Stimulated activated CD8-positive, alpha-beta memory T cell treated with anti-CD3 and anti-CD28 coated beads, Interleukin-2, amount 100 ng/mL, for 1 hour (primary cell): Measurements from ENCODE around the gene SIVA1.

Experiments
- DNase-seq, 2 donors: peaks; one replicate each; pipeline ENCODE4 v3.0.0-alpha.2; 2020; ENCODE audit warnings: low read depth in 2 of 2

SIVA1 gene

DNA sequence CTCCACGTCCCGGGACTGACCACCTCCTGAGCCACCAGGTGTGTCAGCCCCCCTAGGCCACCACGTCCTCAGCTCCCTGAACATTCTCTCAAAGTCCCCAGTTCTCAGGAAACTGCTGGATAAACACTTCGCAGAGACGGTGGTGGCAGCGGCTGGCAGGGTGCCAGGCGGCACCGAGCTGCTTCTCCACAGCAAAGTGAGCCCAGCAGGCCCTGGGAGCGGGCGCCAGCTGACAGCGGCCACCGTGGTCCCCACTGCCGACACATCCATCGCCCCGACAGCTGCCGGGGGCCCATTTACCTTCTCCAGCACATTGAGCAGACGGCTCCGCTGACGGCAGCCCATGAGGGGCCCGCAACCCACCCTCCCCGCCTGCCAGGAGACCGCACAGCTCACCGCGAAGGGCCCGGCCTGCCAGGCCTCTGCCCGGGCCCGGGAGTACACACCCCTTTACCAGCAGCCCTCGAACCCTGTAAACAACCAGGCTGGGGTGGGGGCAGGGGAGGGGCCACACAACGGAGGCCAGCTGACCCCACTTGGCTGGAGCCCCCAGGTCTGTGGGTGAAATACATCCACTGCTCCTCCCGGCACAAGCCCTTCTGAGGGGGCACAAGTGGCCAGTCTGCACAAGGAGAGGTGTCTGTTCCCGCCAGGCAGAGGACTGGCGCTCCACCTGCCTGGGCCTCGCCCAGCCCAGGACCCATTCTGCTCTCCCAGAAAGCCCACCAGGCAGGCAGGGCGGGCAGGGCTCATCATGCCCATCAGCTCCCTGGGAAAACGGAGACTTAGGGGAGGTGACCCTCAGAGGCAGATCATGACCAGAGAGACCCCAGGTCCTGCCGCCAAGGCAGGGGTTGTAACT, 32.1 kb downstream of the SIVA1 start:
- DNase-seq, result no peak

DNA sequence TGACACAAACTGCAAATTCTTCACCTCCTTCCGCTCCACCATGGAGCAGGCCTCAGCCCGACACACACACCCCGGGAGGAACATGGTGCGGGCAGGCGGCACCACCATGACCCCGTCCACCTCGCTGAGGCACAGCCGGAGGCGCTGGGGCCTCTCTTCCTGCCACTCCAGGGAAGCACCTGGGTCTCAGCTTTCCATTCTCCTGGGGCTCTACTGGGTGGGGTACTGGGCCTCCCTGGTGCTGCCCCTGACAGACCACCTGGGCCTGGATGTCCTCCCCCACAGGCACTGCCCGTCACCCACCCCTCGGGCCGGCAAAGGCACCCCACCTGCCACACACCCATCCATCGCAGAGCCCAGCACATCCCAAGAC, 32.7 kb downstream of the SIVA1 start:
- no peak for DNase-seq

DNA sequence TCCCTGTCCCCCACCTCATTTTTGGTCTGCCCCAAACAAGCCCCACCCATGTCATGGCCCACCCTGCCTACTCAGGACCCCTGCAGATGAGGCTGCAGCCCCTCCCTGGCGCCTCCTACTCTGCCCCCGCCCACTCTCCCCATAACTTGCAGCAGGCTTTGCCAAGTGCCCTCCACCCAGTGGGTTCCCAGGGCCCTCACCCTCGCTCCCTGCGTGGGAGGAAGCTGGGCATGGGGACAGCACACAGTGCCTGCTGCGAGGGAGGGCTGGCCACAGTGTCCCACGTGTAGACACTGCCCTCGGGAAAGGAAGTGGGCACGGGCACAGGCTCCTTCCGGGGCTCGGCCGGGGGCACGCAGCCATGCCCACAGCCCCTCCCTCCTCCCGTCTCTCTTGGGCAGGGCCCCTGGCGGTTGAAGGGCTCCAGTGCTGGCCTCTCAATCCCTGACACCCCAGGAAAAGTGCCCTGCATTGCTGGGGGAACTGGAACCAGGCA, 33.2 kb downstream of the SIVA1 start:
- no peak for DNase-seq

DNA sequence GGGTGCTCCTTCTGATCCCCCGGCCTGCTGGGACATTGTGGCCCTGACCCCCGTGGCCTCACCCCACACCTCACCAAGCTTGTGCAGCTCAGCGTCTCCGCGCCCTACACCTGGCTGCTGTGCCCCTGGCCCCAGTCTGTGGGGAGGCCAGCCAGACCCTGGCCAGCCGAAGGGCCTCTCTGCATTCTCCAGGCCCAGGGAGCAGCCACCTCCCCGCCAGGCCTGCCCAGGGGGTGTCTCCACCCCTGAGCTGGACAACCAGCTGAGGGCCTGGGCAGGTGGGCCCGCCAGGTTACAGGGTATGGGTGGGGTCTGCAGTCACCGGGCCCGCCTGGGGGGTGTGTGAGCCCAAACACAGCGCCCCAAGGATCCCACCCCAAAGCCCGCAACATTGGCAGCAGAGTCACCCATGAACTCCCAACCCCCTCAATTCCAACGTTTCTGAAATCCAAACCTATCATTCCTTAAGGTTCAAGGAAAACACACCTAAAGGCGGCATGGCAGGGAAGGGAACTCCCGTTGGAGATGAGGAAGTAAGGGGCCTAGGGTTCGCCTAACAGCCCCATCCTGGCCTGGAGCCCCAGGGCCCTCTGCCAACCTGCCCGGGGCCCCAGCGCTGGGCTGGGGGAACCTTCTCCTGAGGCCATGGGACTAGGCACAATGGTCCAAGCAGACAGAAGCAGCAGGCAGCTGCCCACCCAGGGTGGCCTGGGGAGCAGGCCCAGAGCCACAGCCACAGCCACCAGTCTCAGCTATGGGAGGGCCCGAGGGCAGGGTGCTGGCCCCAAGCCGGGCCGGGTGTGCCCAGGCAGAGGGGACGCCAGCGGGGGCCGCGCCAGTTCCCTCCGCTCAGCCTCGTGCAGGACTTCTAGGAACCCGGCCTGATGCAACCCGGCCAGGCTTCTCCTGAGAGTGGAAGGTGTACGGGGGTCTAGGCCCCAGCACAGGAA, 34.1 kb downstream of the SIVA1 start:
- no peak for DNase-seq

DNA sequence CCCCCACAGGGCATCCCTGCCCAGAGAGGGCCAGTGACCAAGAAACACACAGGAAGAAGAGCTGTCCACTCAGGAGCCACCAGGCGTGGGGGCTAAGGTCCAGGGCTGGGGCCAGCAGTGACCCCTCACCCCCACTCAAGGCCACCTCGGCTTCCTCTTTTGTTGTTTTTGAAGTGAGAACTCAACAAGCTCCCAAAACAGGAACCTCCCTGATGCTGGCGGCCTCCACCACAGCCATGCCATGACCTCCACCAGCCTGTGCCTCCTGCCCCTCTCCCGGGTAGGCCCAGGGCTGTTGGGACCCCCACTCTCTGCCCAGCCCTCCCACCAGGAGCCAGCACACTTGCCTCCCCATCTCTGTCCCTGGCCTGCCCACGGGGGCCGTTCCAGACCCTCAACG, 34.8 kb downstream of the SIVA1 start:
- no peak for DNase-seq

DNA sequence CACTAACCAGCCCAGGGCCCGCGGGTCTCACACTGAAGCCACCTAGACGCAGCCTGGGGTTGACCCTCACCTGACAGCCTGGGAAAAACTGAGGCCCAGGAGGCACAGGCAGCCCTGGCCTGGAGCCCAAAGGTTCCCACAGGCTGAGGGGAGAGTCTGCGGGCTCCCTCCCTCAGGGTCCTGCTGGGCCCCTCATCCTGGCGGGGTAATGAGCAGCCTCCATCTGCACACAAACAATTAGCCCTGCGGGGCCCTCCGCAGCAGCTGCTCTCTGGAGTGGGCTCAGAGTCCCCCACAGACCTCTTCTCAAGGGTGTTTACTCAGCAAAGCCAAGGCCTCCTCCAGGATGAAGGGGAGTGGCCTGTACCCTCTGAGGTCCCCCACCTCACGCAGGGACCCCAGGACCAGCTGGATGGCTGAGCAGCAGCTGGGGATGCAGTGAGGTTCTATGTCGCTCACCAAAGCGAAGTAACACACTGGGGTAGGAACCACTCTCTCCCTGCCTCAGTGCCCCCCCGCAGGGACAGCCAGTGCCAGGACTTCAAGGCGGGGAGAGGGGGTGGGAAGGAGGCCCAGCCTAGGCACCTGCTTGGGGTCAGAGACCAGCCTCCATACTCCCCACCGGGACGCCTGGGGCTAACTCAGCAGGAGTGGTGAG, 35.3 kb downstream of the SIVA1 start:
- no peak for DNase-seq

DNA sequence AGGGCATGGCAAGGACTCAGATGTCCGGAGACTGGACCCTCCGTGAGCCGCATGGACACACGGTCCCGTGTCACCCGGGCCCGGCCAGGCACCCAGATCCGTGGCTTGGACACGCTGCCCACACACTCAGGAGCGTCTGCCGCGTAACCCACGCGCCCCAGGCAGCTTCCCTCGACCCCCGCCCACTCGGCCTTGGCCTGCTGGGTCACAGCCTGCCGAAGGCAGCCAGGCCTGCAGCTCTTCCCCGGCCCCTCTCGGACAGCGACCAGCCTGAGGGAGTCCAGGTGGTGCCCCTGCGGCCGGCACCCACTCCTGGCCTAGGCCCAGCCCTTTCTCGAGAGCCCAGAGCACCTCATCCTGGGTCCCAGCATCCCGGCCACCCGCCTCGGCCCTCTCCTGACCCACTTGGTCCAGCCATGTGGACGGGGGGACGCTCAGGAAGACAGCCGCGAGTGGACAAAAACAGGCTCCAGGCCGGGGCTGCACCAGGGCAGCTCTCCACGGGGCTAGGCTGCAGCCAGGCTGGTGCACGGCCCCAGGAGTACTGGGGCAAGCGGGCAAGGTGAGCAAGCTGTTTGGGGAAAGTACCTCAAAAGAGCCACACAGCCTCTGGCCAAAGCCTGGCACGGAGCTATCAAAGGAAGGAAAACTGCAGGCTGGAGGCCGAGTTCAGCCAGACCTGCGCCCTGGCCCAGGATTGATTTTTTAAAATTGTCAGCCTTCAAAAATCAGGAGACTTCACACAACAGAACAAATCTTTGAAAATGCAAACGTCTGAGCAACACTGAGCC, 36.1 kb downstream of the SIVA1 start:
- no peak for DNase-seq

DNA sequence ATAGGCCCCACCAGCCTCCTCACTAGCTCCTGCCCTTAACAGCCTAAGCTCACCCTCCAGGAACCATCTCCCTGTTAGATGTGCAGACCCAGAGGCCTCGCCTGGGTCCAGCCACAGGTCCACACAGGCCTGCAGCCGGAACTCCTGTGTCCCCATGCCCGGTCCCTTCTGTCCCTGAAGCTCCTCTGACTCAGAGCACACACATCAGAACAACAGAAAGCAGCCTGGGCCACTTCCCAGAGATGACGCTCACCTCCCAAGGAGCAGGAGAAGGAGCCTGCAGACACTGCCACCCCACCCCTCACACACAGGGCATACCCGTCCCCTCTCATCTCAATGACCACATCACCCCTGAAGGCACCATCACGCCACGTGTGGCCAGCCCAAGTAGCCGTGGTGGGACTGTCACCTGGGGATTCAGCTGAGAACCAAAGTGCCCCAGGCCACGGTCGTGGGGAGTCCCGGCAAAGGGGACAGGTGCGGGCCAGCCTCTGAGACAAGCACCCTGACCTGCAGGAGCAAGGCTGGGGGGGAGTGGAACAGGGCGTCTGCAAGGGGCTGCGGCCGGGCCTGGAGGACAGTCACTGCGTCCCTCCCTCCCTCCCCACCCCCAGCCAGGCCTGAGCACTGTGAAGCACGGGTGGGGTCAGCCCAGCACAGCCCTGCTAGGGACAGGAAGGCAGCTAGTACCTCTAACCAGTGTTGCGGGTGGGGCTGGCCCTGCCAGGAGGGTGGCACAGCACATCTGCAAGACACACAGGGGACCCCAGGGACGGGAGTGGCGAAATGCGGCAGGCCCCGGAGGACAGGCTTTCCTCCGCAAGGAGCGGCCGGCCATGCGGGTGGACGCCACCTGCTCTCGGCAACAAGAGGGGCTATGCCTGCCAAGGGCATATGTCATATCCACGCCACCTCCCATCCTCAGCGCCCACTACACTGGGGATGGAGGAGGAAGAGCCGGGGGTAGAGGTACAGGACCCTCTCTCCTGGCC, 37.1 kb downstream of the SIVA1 start:
- DNase-seq, result no peak

DNA sequence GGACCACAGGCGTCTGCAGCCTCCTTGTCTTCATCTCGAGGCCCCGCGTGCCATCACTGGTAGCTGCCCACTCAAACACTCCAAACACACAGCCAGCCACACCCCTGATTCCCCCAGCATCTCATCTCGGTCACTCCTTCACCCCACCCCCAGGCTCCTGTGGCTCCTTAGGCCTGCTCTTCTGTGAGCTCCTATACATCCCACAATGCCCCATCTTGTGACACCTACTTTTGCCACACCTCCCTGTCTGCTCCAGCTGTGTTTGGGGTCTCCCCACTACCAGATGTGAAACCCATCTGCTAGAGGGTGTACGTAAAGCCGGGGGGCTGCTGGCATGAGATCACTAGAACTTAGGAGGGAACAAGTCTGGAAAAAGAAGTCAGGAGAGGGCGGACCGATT, 38.5 kb downstream of the SIVA1 start:
- no peak for DNase-seq

DNA sequence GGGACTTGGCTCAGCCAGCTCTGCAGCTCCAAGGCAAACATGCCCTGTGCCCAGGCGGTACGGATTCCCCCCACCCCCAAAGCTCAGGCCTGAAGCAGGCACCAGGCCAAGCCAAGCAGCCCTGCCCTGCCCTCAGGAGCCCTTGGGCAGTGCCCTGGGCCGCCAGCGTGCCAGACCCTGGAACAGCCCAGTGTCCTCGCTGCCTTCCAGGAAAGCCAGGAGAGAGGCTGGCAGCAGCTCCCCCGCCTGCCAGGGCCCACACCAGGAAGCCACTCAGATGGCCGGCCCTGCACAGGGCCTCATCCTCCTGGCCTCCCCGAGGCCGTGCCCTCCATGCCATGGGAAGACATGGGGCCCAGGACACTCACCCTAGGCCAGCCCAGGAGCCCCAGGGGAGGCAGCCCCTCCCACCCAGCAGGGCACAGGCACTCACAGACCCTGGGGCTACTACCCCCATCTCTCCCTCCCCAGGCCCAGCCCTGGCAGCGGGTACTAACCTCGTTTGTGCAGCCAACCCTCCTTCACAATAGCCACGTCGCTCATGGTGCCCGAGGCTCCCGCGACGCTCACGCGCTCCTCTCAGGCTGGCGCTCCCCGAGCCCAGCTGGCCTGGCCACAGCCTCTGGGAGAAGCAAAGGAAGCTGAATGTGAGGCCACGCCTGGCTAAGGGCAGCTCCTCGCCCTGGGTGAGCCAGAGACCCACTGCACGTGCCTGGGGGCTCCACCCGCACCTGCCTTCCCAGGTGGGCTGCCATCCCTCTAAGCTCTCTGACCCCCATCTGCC, 39.3 kb downstream of the SIVA1 start:
- no peak for DNase-seq

DNA sequence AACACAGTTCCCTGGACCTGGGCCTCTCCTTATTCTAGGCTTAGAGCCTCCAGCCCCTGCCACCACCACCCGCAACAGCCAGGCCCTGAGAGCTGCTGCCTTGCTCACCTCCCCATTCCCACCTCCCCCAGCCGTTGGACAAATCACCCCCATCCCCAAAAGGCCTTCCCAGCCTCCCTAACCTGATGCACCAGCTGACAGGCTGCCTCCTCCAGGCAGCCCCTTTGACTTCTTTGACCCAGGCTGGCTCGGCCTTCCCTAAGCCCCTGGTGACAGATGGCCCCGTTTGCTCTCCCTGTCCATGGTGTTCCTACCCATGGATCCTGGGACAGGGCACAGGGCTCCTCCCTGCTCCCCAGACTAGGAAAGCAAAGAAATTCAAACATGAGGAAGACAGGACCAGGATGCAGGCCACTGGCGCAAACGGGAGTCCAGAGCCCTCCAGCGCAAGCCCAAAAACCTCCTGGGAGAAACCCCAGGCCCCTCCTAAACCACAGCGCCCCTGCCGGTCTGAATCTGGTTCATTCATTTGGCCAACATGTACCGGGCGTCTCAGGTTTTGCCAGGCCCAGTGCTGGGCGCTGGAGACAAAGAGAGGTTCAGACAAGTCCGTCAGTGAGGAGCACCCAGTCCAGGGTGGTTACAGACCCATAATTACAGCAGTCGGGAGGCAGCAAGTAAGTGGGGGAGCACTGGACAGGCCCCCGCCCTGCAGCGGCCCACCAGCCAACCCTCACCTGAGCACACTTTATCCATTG, 40.2 kb downstream of the SIVA1 start:
- DNase-seq, result no peak

DNA sequence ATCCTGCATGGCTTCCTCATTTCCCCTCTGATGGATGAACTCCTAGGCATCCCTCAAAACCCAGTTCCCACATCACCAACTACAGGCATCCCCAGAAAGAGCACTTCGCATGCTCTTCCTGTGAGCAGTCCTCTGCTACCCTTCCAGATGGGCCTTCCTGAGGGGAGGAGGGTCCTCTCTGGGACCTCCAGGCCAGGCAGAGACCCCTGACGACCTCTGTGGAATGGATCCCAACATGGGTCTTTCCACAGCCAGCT, 40.7 kb downstream of the SIVA1 start:
- no peak for DNase-seq

DNA sequence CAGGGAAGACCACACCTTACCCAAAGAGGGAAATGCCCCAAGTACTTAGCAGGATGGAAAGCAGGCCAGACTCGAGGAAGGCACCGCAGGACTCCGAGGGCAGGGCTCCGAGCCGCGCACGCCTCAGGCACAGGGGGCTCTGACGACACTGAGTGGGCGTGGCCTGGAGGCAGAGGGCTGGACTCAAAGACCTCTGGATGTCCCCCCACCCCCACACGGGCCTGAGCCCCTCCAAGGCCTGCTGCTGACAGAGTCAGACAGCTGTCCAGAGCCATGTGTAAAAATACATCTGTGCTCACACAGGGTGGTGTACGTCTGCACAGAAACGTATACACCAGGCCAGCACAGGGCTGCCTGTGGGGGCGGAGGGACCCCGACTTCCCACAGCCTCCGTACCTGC, 41.2 kb downstream of the SIVA1 start:
- DNase-seq, result peak in 1 of 2 donors; percentile 20

DNA sequence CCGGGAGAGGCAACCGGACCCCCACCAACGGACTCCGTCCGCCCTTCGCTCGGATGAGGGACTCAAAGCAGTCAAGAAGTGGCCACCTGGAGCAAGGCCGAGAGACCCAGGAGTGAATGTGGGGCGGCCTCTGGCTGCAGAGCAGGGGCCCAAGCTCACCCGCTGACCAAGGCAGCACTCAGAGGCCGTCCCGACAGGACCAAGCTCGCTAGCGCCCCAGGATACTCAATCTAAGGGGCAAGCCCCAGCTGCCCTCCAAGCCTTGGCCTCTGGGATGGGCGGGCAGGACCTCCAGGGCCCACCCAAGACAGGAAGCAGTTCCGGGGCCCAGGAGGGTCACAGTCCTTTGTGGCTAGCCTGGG, 41.7 kb downstream of the SIVA1 start:
- DNase-seq, result no peak

DNA sequence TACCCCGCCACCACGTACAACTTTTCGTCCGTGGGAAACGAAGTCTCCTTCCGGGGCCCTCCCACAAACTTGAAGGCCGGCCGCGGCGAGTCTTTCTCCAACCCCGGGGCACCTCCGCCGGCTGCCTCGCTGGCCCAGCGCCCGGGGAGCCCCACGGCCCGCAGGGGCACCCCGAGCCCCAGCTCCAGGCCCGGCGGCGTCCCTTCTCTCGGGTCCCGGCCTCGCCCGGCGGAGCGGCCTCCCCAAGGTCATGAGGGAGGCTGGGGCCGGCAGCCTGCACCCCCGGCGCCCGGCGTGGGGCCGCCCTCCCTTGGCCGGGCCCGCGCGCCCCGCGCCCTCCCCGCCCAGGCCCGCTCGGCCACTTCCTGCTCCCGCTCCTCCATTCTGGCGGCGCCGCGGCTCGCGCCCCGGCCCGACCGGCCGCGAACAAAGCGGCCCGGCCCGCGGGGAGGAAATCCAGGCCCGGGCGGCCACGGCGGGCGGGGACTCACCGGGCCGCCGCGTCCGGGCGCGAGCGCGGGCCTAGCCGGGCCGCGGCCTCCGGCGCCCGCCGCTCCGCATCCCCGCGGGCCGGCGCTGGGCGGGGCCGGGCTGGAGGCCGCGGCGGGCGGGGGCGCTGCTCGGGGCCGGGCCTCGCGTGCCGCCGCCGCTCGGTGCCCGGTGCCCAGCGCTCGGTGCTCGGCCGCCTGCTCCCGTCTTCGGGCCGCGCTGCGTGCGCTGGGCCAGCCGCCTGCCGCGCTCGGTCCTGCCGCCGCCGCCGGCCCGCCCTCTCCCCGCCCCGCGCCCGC, 42.2 kb downstream of the SIVA1 start, which contains the start of gene AKT1:
TSS of gene AKT1 (minus strand) at position 756 of the 788 bp plus-strand sequence. CDS start 3,105 bp downstream, outside the sequence.
- no peak for DNase-seq

DNA sequence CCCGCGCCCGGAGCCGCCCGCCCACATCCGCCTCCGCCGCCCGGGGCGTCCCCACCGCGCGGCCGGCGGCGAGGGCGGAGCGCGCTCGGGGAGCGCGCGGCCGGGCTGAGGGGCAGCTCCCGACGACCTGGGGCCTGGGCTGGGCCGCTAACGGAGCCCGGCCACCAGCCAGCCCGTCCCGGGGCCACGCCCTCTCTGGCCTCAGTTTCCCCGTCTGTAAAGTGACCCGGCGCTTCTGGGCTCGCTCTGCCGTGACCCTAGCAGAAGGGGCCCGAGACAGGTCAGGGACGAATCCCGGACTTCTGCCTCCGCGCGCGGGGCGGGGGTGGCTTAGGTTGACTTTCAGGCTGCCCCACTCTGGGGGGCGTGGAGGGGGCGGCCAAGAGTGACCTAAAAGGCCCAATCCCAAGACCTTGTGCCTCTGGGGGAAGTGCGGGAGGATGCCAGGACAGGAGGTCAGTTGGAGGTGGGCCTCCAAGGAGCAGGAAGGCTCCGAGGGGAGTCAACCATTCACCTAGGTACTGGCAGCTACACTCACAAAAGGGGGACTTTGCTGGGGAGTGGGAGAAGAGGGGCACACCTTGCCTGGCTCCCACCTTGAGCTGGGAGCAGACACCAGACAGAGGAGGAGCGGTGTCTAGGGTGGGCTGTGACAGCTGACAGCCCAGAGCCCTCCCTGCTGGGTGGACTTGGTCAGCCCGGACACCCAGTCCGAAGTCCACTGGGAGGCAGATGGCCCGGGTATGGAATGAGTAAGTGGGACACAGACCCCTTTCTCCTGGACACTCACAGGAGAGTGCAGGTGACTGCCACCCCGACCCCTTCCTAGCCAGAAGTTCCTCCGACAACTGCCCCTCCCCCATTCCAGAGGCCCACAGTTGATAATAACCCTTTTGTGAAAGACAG, 43.1 kb downstream of the SIVA1 start:
- DNase-seq, result peak; percentile 34 to 48

DNA sequence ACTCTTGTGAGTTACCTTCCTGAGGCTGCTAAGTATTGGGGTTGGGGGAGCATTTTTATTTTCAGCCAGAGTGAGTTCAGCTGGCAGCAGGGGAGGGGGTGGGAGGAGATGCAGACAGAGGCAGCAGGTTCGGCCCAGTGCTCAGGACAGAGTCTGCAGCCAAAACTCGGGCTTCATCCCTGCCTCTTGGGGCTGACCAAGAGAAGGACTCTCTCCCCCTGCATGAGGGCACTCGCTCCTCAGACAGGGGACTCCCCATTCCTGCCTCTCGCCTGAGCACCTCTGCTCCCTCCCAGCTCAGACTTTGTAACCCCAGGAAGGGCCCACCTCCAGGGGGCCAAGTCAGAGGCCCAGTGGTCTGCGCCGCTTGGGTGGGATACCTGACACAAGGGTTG, 43.7 kb downstream of the SIVA1 start:
- DNase-seq, result no peak
